RWPE2 (cell line): ENCODE data around the gene SREBF2.

ENCODE experiments used
- ATAC-seq: fragments of 200-7000 bp; cut with Tn5 transposase; 3 replicates; pipeline ENCODE4 v1.9.1; 2021; ENCODE audit warnings: low read depth
- DNase-seq: peaks from one replicate; pipeline ENCODE4 v3.0.0-alpha.2; 2020; ENCODE audit warnings: low spot score
- H3K27ac ChIP-seq: fragments of 450-650 bp; 2 replicates; pipeline ENCODE4 v1.5.1; 2017; ENCODE audit warnings: mild to moderate bottlenecking; ENCODE audit not compliant: poor library complexity, severe bottlenecking
- H3K27me3 ChIP-seq: fragments of 250-450 bp; sonication (Bioruptor Pico); 2 replicates; pipeline ENCODE4 v1.5.1; 2021; ENCODE audit warnings: mild to moderate bottlenecking, moderate library complexity; ENCODE audit not compliant: insufficient read depth, poor library complexity, severe bottlenecking
- H3K36me3 ChIP-seq: fragments of 250-450 bp; sonication (Bioruptor Pico); 2 replicates; pipeline ENCODE4 v1.5.1; 2020; ENCODE audit warnings: low read depth, mild to moderate bottlenecking, moderate library complexity
- H3K4me1 ChIP-seq: fragments of 250-450 bp; sonication (Bioruptor Pico); 2 replicates; pipeline ENCODE4 v1.5.1; 2021; ENCODE audit warnings: mild to moderate bottlenecking, moderate library complexity; ENCODE audit not compliant: insufficient read depth, poor library complexity, severe bottlenecking
- H3K4me3 ChIP-seq: fragments of 250-450 bp; sonication (Bioruptor Pico); 2 replicates; pipeline ENCODE4 v1.5.1; 2021; ENCODE audit warnings: mild to moderate bottlenecking, moderate library complexity; ENCODE audit not compliant: severe bottlenecking
- H3K9me3 ChIP-seq: fragments of 250-450 bp; sonication (Bioruptor Pico); 2 replicates; pipeline ENCODE4 v1.5.1; 2021; ENCODE audit warnings: mild to moderate bottlenecking, moderate library complexity; ENCODE audit not compliant: severe bottlenecking
- TF ChIP-seq, protein P1 (sequence below): fragments of 450-650 bp; IDR thresholded peaks from one replicate; pipeline ENCODE4 v1.5.1; 2017; ENCODE audit warnings: mild to moderate bottlenecking, moderate library complexity; ENCODE audit not compliant: poor library complexity, severe bottlenecking

Gene SREBF2

DNA sequence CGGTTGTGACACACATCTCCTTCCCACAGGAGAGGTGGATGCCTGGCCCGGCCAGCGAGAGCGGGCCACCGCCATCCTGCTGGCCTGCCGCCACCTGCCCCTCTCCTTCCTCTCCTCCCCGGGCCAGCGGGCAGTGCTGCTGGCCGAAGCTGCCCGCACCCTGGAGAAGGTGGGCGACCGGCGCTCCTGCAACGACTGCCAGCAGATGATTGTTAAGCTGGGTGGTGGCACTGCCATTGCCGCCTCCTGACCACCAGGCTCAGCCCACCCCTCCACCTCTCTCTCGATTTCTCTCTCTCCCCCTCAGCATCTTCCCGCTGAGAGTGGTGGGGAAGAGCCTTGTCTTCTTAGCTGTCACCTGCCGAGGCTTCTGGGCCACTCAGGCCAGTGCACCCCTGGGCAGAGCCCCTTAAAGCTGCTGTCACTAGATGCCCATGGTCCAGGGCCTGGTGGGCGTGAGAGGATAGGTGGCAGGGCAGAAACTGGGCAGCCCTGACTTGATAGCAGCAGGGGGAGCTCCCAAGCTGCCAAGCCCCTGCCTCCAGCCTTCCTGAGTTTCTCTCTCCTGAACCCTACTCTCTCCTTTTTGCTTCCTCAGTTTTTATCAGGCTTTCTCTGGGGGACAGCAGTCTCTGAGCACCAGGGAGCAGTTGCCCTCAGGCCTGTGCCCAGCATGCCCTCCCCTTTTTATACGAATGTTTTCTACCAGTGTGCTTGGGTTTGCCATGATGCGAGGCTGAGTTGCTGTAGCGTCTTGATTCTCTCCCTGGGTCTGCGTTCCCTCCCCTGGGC lies 72.7 kb downstream of the SREBF2 start:
- peaks cover 10% of the 10 kb centered on the region for H3K27me3 ChIP-seq
- no peak overlapping the region for H3K4me3 ChIP-seq
- TF ChIP-seq, protein P1, sequence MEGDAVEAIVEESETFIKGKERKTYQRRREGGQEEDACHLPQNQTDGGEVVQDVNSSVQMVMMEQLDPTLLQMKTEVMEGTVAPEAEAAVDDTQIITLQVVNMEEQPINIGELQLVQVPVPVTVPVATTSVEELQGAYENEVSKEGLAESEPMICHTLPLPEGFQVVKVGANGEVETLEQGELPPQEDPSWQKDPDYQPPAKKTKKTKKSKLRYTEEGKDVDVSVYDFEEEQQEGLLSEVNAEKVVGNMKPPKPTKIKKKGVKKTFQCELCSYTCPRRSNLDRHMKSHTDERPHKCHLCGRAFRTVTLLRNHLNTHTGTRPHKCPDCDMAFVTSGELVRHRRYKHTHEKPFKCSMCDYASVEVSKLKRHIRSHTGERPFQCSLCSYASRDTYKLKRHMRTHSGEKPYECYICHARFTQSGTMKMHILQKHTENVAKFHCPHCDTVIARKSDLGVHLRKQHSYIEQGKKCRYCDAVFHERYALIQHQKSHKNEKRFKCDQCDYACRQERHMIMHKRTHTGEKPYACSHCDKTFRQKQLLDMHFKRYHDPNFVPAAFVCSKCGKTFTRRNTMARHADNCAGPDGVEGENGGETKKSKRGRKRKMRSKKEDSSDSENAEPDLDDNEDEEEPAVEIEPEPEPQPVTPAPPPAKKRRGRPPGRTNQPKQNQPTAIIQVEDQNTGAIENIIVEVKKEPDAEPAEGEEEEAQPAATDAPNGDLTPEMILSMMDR = no peak
- no peak for ATAC-seq
- no peaks in the 10 kb centered on the region for H3K9me3 ChIP-seq
- no peak for DNase-seq
- no peaks in the 10 kb centered on the region for H3K4me1 ChIP-seq
- H3K36me3 ChIP-seq = peaks cover 53% of the 10 kb centered on the region
- H3K27ac ChIP-seq = no peak overlapping the region

DNA sequence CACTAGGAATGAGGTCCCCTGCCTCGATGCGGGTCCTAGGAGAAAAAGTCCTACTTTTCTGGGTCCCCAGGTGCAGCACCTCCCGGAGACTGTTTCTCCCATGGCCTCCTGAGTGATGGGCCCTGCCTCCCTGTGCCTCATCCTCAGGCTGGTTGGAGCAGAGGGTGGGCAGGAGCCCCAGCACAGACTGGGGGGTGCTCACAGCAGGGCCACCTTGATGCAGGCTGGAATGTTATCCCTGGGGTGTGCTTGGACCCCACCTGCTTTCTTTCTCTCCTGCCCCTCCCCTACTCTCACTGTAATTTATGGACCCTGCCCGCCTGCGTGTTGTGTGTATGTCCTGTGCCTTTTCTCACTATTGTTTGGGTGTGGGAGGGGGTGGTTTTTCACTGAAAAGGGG lies 73.9 kb downstream of the SREBF2 start:
- no peak for DNase-seq
- ATAC-seq = no peak
- TF ChIP-seq, protein P1 = no peak
- H3K27me3 ChIP-seq = peaks cover 22% of the 10 kb centered on the region
- H3K27ac ChIP-seq = no peak overlapping the region
- H3K9me3 ChIP-seq = no peaks in the 10 kb centered on the region
- H3K4me1 ChIP-seq = no peaks in the 10 kb centered on the region
- H3K36me3 ChIP-seq = peaks cover 40% of the 10 kb centered on the region
- H3K4me3 ChIP-seq = no peak overlapping the region

- no peak for DNase-seq
These were observed 74.8 kb downstream of the SREBF2 start for GRCh38 chr22:41907436-41908401.

DNA sequence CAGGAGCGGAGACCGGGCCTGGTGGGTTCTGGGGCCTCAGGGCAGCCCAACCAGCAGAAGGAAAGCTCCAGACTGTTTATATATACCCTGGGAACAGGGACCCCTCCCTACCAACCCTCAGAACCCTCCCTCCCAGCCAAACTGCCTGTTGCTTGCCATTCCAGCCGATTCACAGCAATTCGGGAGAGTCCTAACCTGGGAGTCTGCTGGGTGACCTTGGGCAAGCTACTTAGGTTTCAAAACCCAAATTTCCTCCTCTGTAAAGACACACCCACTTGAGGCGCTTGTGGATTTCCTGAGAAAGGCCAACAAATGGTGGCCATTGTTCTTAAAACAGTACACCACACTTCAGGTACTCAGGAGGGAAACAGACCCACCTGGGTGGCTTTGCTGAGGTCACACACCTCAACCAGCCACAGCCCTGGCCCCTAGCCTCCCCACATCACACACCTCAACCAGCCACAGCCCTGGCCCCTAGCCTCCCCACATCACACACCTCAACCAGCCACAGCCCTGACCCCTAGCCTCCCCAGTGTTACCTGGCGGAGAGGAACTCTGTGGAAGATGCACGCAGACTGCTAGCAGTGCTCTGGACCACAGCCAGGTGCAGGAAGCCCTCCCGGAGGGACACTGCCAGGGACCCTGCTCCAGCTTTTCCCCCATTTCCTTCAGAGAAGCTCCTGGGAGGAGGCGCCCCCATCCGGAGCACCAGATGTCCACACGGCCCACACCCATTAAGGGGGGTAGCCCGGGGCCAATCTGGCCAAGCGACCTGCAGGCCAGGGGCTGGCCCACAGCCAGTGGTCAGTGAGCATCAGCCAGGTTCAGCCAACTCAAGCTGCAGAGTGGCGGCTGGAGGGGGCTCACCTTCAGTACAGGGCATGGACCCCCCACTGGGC lies 75.8 kb downstream of the SREBF2 start:
- Histone ChIP-seq H3K27me3 (peaks cover 40% of the 10 kb centered on the region), H3K27ac (no peak overlapping the region)
- no peak; the same call in 1 of the 3 replicates for ATAC-seq

More at GRCh38 chr22:41907436-41908401, 74.8 kb downstream of the SREBF2 start:
- Histone ChIP-seq H3K27me3 (peaks cover 31% of the 10 kb centered on the region), H3K27ac (no peak overlapping the region), H3K9me3 (no peaks in the 10 kb centered on the region), H3K36me3 (peaks cover 31% of the 10 kb centered on the region), H3K4me1 (no peaks in the 10 kb centered on the region), H3K4me3 (no peak overlapping the region)
- TF ChIP-seq, protein P1 = no peak
- peak; percentile 11; the same call in 2 of the 3 replicates for ATAC-seq

More for the DNA sequence above, 75.8 kb downstream of the SREBF2 start:
- Histone ChIP-seq H3K36me3 (peaks cover 22% of the 10 kb centered on the region), H3K4me1 (no peaks in the 10 kb centered on the region), H3K9me3 (no peaks in the 10 kb centered on the region), H3K4me3 (no peak overlapping the region)
- TF ChIP-seq, protein P1 = no peak
- DNase-seq = no peak
